Measurements from ENCODE around the gene PIGP.

DNA sequence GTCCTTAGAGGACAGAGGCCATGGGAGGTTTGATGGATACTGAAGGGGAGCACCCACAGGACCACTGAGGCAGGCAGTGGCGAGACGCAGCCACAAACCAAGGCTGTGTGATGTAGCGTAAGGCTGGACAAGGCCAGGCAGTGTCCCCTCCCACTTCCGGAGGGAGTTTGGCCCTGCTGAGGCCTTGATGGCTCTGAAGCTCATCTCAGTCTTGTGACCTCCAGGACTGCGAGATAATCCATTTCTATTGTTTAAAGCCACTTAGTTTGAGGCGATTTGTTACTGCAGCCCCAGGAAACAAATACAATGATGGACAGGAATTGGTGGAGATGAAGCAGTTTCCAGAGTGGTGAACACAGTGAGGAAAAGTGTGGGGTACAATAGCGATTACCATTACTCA lies 15.3 kb downstream of the PIGP start:
- TF ChIP-seq POLR2A (IDR thresholded peaks at IDR 0.05) (no peak), POLR2AphosphoS5 (IDR thresholded peaks at IDR 0.05) (no peak)
- TF ChIP-seq, protein P1, sequence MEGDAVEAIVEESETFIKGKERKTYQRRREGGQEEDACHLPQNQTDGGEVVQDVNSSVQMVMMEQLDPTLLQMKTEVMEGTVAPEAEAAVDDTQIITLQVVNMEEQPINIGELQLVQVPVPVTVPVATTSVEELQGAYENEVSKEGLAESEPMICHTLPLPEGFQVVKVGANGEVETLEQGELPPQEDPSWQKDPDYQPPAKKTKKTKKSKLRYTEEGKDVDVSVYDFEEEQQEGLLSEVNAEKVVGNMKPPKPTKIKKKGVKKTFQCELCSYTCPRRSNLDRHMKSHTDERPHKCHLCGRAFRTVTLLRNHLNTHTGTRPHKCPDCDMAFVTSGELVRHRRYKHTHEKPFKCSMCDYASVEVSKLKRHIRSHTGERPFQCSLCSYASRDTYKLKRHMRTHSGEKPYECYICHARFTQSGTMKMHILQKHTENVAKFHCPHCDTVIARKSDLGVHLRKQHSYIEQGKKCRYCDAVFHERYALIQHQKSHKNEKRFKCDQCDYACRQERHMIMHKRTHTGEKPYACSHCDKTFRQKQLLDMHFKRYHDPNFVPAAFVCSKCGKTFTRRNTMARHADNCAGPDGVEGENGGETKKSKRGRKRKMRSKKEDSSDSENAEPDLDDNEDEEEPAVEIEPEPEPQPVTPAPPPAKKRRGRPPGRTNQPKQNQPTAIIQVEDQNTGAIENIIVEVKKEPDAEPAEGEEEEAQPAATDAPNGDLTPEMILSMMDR (IDR thresholded peaks at IDR 0.05) = no peak

All from breast epithelium (tissue), 3 donors.